ENCODE measurements around the gene HEATR5A.
"Not testable (repeated sequence)": the region's sequence is repeated elsewhere in the genome, so short reads cannot be mapped to it uniquely, and the experiment has no call there.

Gene HEATR5A

GRCh38 chr14:31326111-31326510 is 94.2 kb downstream of the HEATR5A start:
- peak; percentile 43 for DNase-seq (ENCODE audit: low read depth)

- DNase-seq (ENCODE audit: low read depth), result no peak
Observed at GRCh38 chr14:31323419-31323818, 96.9 kb downstream of the HEATR5A start.

- no peak for DNase-seq (ENCODE audit: low read depth)
Observed at GRCh38 chr14:31320922-31321766, 99.2 kb downstream of the HEATR5A start.

- no peak for DNase-seq (ENCODE audit: low read depth)
Observed at GRCh38 chr14:31320216-31320615, 100.1 kb downstream of the HEATR5A start.

- DNase-seq (ENCODE audit: low read depth), result no peak
Observed at GRCh38 chr14:31319701-31320100, 100.6 kb downstream of the HEATR5A start.

- DNase-seq (ENCODE audit: low read depth), result no peak
Observed at GRCh38 chr14:31312934-31313333, 107.4 kb downstream of the HEATR5A start.

GRCh38 chr14:31312370-31312769 is 108.0 kb downstream of the HEATR5A start:
- DNase-seq (ENCODE audit: low read depth), result not testable (repeated sequence)

GRCh38 chr14:31307618-31308017 is 112.7 kb downstream of the HEATR5A start:
- DNase-seq (ENCODE audit: low read depth), result no peak

- DNase-seq (ENCODE audit: low read depth), result no peak
Observed at GRCh38 chr14:31307198-31307597, 113.2 kb downstream of the HEATR5A start.

GRCh38 chr14:31303654-31304053 is 116.7 kb downstream of the HEATR5A start:
- no peak for DNase-seq (ENCODE audit: low read depth)

- DNase-seq (ENCODE audit: low read depth), result no peak
Observed at GRCh38 chr14:31300883-31301282, 119.5 kb downstream of the HEATR5A start.

GRCh38 chr14:31300296-31300695 is 120.1 kb downstream of the HEATR5A start:
- peak; percentile 4 for DNase-seq (ENCODE audit: low read depth)

- DNase-seq (ENCODE audit: low read depth), result peak; percentile 25
Observed at GRCh38 chr14:31297701-31298344, 122.5 kb downstream of the HEATR5A start.

GRCh38 chr14:31297112-31297511 is 123.2 kb downstream of the HEATR5A start:
- no peak for DNase-seq (ENCODE audit: low read depth)

- peak; percentile 67 for DNase-seq (ENCODE audit: low read depth)
Observed at GRCh38 chr14:31294746-31295405, 125.5 kb downstream of the HEATR5A start.

GRCh38 chr14:31292937-31293616 is 127.3 kb downstream of the HEATR5A start:
- DNase-seq (ENCODE audit: low read depth), result no peak

GRCh38 chr14:31291210-31291609 is 129.1 kb downstream of the HEATR5A start:
- DNase-seq (ENCODE audit: low read depth), result peak; percentile 60

GRCh38 chr14:31287294-31287972 is 132.9 kb downstream of the HEATR5A start:
- no peak for DNase-seq (ENCODE audit: low read depth)

GRCh38 chr14:31286456-31287293 is 133.7 kb downstream of the HEATR5A start:
- DNase-seq (ENCODE audit: low read depth), result no peak

GRCh38 chr14:31283578-31284252 is 136.6 kb downstream of the HEATR5A start:
- DNase-seq (ENCODE audit: low read depth), result no peak

Measured in EH (cell line).